C4-2B (cell line): ENCODE data around the gene ANKRD12.

ENCODE experiments used
- CTCF ChIP-seq: fragments of 450-650 bp; conservative IDR thresholded peaks from 2 replicates; pipeline ENCODE4 v1.5.1; 2017; ENCODE audit warnings: mild to moderate bottlenecking
- ZFX ChIP-seq: fragments of 450-650 bp; IDR thresholded peaks from 2 replicates; pipeline ENCODE4 v1.6.1; 2017

GRCh38 chr18:9281780-9282179 is 145.2 kb downstream of the ANKRD12 start:
- TF ChIP-seq CTCF (no peak), ZFX (no peak)
